IPS DF 19.7 (cell line): ENCODE results near the gene OSTC.

ENCODE experiments used
- DNase-seq: peaks from one replicate; pipeline ENCODE4 v3.0.0-alpha.2; 2013; ENCODE audit warnings: low read depth, low spot score

OSTC gene

GRCh38 chr4:108650212-108651013 is at the start of gene OSTC:
Gene OSTC, plus strand, starts transcription at chr4:108650599. Its CDS starts 57 bp downstream, at chr4:108650656.
- peak; percentile 79 for DNase-seq

GRCh38 chr4:108601106-108601505 is 49.3 kb upstream of the OSTC start:
- DNase-seq: no peak

GRCh38 chr4:108601532-108601931 is 48.9 kb upstream of the OSTC start:
- DNase-seq: no peak

- DNase-seq: no peak
These were observed 48.2 kb upstream of the OSTC start for GRCh38 chr4:108602163-108602562.

GRCh38 chr4:108607079-108607815 is 43.2 kb upstream of the OSTC start:
- DNase-seq: no peak

GRCh38 chr4:108611365-108611764 is 39.0 kb upstream of the OSTC start:
- no peak for DNase-seq

- DNase-seq: no peak
These were observed 38.0 kb upstream of the OSTC start for GRCh38 chr4:108612365-108612764.

GRCh38 chr4:108619372-108620100 is 30.9 kb upstream of the OSTC start:
- no peak for DNase-seq

- peak; percentile 96 for DNase-seq
These were observed 30.1 kb upstream of the OSTC start, which contains the start of gene RPL34 for GRCh38 chr4:108620101-108620932. Gene RPL34, plus strand, starts transcription at chr4:108620576. Its CDS starts 1,384 bp downstream, at chr4:108621960.

- DNase-seq: no peak
These were observed 29.2 kb upstream of the OSTC start for GRCh38 chr4:108620933-108621905.

GRCh38 chr4:108622022-108622421 is 28.4 kb upstream of the OSTC start:
- no peak for DNase-seq

GRCh38 chr4:108622828-108623227 is 27.6 kb upstream of the OSTC start:
- DNase-seq: no peak

- DNase-seq: no peak
These were observed 25.9 kb upstream of the OSTC start for GRCh38 chr4:108624263-108625056.

GRCh38 chr4:108626056-108626455 is 24.3 kb upstream of the OSTC start:
- DNase-seq: no peak

GRCh38 chr4:108628411-108628810 is 22.0 kb upstream of the OSTC start:
- no peak for DNase-seq

- DNase-seq: no peak
These were observed 15.2 kb upstream of the OSTC start for GRCh38 chr4:108635070-108635655.

GRCh38 chr4:108636246-108636645 is 14.2 kb upstream of the OSTC start:
- no peak for DNase-seq

- no peak for DNase-seq
These were observed 12.5 kb upstream of the OSTC start for GRCh38 chr4:108637856-108638255.

GRCh38 chr4:108644237-108644636 is 6.2 kb upstream of the OSTC start:
- DNase-seq: no peak
